Heart right ventricle (tissue), 16 donors: ENCODE results near the gene UBE2D4. TPM values are rescaled to one million over a fixed set of nuclear protein-coding genes. Genes with fewer than 3 reads are reported as not detected.

Source experiments
- ATAC-seq, 8 donors: fragments of 200-7000 bp; cut with Tn5 transposase; one replicate each; pipeline ENCODE4 v1.9.1; 2020; ENCODE audit warnings: mild to moderate bottlenecking in 8 of 8, moderate library complexity in 8 of 8, moderate number of reproducible peaks in 1 of 8
- DNase-seq, 2 donors: peaks; one replicate each; pipeline ENCODE4 v3.0.0-alpha.2; 2020
- H3K27ac ChIP-seq, 10 donors: fragments of 200-600 bp; sonication (generic) in 2 of 10; one replicate each; pipeline versions ENCODE4 v1.5.0 to v1.8.0; 2020 to 2022; ENCODE audit warnings: mild to moderate bottlenecking in 3 of 10
- H3K27me3 ChIP-seq, 7 donors: fragments of 200-600 bp; one replicate each; pipeline ENCODE4 v1.8.0; 2021 to 2022; ENCODE audit warnings: mild to moderate bottlenecking in 2 of 7
- H3K36me3 ChIP-seq, 9 donors: fragments of 200-600 bp; sonication (generic) in 1 of 9; one replicate each; pipeline versions ENCODE4 v1.5.0 to v1.8.0; 2020 to 2022; ENCODE audit warnings: mild to moderate bottlenecking in 2 of 9
- H3K4me1 ChIP-seq, 9 donors: fragments of 200-600 bp; sonication (generic) in 1 of 9; one replicate each; pipeline versions ENCODE4 v1.5.0 to v1.8.0; 2020 to 2022; ENCODE audit warnings: mild to moderate bottlenecking in 4 of 9
- H3K4me3 ChIP-seq, 10 donors: fragments of 200-600 bp; sonication (generic) in 2 of 10; one replicate each; pipeline versions ENCODE4 v1.5.0 to v1.8.0; 2020 to 2022; ENCODE audit warnings: mild to moderate bottlenecking in 7 of 10, moderate library complexity in 2 of 10
- H3K9me3 ChIP-seq, 11 donors: fragments of 200-600 bp in 10 of 11; sonication (generic) in 2 of 11; one replicate each; pipeline versions ENCODE4 v1.5.0 to v1.8.0; 2013 to 2022; ENCODE audit warnings: mild to moderate bottlenecking in 2 of 11, control low read depth in 1 of 11, moderate library complexity in 1 of 11
- CTCF ChIP-seq, 9 donors: fragments of 200-600 bp; sonication (generic) in 2 of 9; IDR thresholded peaks; one replicate each; pipeline versions ENCODE4 v1.5.0 to v1.8.0; 2021 to 2022; ENCODE audit warnings: antibody characterized with exemption in 9 of 9, mild to moderate bottlenecking in 5 of 9, moderate library complexity in 1 of 9
- WGBS, 2 donors: extraction: QIAGEN DNeasy Blood & Tissue Kit; methylation state at CpG; one replicate each; pipeline ENCODE4 v1.1.7; 2013; ENCODE audit warnings: inconsistent platforms in 1 of 2; 5-methylcytosine and 5-hydroxymethylcytosine counted together
- intact Hi-C, 10 donors: fragments of 100-400 bp; cut with DNase I; formaldehyde crosslinking; loops; one replicate each; pipeline versions ENCODE4 v1.11.1 to v1.14.2; 2022
- polyA plus RNA-seq, 2 donors: library from polyadenylated mRNA; stranded (reverse); fragments of 200-250 nt; gene quantifications; one replicate each; pipeline ENCODE4 v1.2.3, GENCODE V29; 2013
- total RNA-seq, 10 donors: library from RNA; stranded (reverse); fragmentation: NEBNext Ultra II Directional in 3 of 10; extraction: Animal tissue kit (Norgen Biotek cat#: 25700) in 3 of 10; gene quantifications; one replicate each; pipeline versions ENCODE4 v1.2.1 to v1.2.4, GENCODE V29; 2021 to 2023
- donor health status: Arrhythmogenic right ventricular cardiomyopathy.
- donor health status: ischemic (EF 13 %, LVEDD 7.1; RV severe dilation, severe dysfunction).
- donor health status: healthy with polysubstance abuse.
- donor health status: DM: no; HTN: yes; CAD: no.
- donor health status: DM: no; HTN: no; CAD: no.
- donor health status: ischemic (EF 25% LVEDD 6.9; RV normal size, moderate dysfunction).
- donor health status: ischemic (EF 25% LVEDD 5.7; RV mildly dilated, moderate dysfunction).
- donor health status: healthy.
- donor health status: DM: yes; HTN: yes; CAD: no.
- donor health status: Ischemic cardiomyopathy.
- donor health status: ischemic (EF 35%, LVEDD 5.7; RV mildly dilated, moderate dysfunction).
- donor health status: nonischemic (EF 11% LVEDD 7.7; RV severe dilation, severe dysfunction).
- donor health status: DM: yes; HTN: yes; CAD: no.
- donor health status: PGD.
- donor health status: ischemic (EF 29% LVEDD 5.4; RV normal size, mild dysfunction).
- donor health status: nonischemic (EF 23%, LVEDD 6.1; RV moderate dilation, normal function).

The UBE2D4 gene
- total and polyA plus RNA-seq, 12 donors = 26.2 to 56.1 (median 41.7) TPM

GRCh38 chr7:43937444-43937843 lies 11.2 kb downstream of the UBE2D4 start:
- TF ChIP-seq CTCF (IDR thresholded peaks at IDR 0.05) = no peak
- WGBS, 2 donors = 55 to 58% methylated on average over 3 of the region's 3 CpGs

DNA sequence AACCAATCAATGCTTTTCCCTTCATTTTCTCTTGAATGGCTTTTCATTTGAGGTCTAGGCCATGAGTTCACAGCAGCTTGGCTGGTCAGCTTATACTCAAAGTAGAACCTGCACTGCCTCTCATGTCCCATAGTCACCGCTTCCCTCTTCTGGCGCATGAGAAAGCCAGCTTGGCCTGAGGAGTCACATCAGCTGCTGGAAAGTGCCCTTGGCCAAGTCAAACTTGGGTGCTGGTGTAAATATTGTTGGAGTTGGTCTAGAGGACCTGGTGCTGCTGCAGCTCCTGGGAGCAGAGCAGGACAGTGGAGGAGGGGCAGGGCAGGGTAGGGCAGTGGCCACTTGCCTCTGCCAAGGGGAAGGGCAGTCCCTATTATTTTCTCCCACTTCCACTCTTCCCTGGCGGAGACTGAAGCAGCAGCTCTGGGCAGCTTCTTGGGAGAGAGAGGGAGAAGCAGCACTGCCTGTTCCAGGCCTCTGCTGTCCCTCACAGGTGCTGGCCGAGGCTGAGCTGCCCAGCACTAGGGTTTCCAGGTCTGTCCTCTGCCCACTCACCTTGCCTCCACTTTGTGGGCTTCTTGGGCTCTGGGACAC lies 12.8 kb downstream of the UBE2D4 start:
- peak in 3 of 8 donors; percentile 21 to 44 (median 42) for ATAC-seq
- no peak overlapping the region for H3K27ac ChIP-seq
- H3K4me3 ChIP-seq = no peak overlapping the region
- no peaks in the 10 kb centered on the region for H3K27me3 ChIP-seq
- DNase-seq = no peak
- TF ChIP-seq CTCF (IDR thresholded peaks at IDR 0.05) = no peak
- WGBS, 2 donors = 98 to 100% methylated on average over 4 of the region's 4 CpGs
- intact Hi-C loops = no loop called here
- H3K9me3 ChIP-seq = no peaks in the 10 kb centered on the region
- peaks cover 0 to 24% (median 8%) of the 10 kb centered on the region in 9 donors for H3K36me3 ChIP-seq
- H3K4me1 ChIP-seq = peaks cover 0 to 12% (median 0%) of the 10 kb centered on the region in 9 donors

More at GRCh38 chr7:43937444-43937843, 11.2 kb downstream of the UBE2D4 start:
- peaks cover 0 to 8% (median 0%) of the 10 kb centered on the region in 9 donors for H3K36me3 ChIP-seq
- no peaks in the 10 kb centered on the region for H3K9me3 ChIP-seq
- DNase-seq (no peak), ATAC-seq (no peak)
- no peaks in the 10 kb centered on the region for H3K27me3 ChIP-seq
- H3K4me3 ChIP-seq = no peak overlapping the region
- intact Hi-C loops = no loop called here
- no peak overlapping the region for H3K27ac ChIP-seq
- peaks cover 0 to 12% (median 0%) of the 10 kb centered on the region in 9 donors for H3K4me1 ChIP-seq

DNA sequence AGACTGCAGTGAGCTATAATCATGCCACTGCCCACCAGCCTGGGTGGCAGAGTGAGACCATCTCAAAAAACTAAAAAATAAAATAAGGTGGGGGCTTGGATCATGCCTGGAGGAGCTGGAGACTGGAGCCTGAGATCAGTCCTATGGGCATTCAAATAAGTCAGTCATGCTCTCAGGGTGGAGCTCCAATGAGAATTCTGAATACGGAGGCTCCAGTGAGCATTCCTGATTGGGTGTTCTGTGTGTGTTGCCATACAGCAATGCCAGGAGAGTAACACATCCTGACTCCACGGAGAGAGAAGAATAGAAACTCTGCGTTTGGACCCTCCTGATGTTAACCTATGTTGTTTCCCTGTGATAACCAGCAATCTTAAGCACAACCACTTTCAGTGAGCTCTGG lies 16.0 kb downstream of the UBE2D4 start:
- intact Hi-C loops = no loop called here
- Histone ChIP-seq H3K27ac (no peak overlapping the region), H3K4me3 (no peak overlapping the region), H3K9me3 (no peaks in the 10 kb centered on the region), H3K27me3 (no peaks in the 10 kb centered on the region), H3K36me3 (peaks cover 0 to 52% (median 10%) of the 10 kb centered on the region in 9 donors), H3K4me1 (peaks cover 0 to 7% (median 0%) of the 10 kb centered on the region in 9 donors)
- 72 to 76% methylated on average over 3 of the region's 3 CpGs for WGBS, 2 donors
- ATAC-seq (no peak), DNase-seq (no peak)
- no peak for TF ChIP-seq CTCF (IDR thresholded peaks at IDR 0.05)

- H3K9me3 ChIP-seq = no peaks in the 10 kb centered on the region
- intact Hi-C loops = no loop called here
- H3K27ac ChIP-seq = no peak overlapping the region
- H3K36me3 ChIP-seq = peaks cover 0 to 60% (median 10%) of the 10 kb centered on the region in 9 donors
- 83% methylated on average over 3 of the region's 3 CpGs for WGBS, 2 donors
- no peaks in the 10 kb centered on the region for H3K27me3 ChIP-seq
- no peak for DNase-seq
- no peaks in the 10 kb centered on the region for H3K4me1 ChIP-seq
- no peak for TF ChIP-seq CTCF (IDR thresholded peaks at IDR 0.05)
- no peak overlapping the region for H3K4me3 ChIP-seq
- peak in 1 of 8 donors; percentile 9 for ATAC-seq
Observed at GRCh38 chr7:43942997-43943396, 16.8 kb downstream of the UBE2D4 start.
